ENCODE results near the gene BLOC1S4.

The BLOC1S4 gene

GRCh38 chr4:6747294-6748051 is 31.5 kb downstream of the BLOC1S4 start:
- Histone ChIP-seq H3K36me3 (ENCODE audit: control insufficient read depth in 2 of 2, insufficient read depth in 2 of 2, low read length in 2 of 2) (no peaks in the 10 kb centered on the region), H3K4me3 (ENCODE audit: low read length in 2 of 2) (peak overlapping the region in 1 of 2 donors; percentile 3), H3K4me1 (ENCODE audit: control insufficient read depth, insufficient read depth, low read length) (peaks cover 19% of the 10 kb centered on the region), H3K27me3 (ENCODE audit: control insufficient read depth in 1 of 2, insufficient read depth in 2 of 2, low read length in 2 of 2) (peaks cover 0 to 2% of the 10 kb centered on the region in 2 donors), H3K9me3 (ENCODE audit: control insufficient read depth in 2 of 2, low read length in 2 of 2) (no peaks in the 10 kb centered on the region), H3K27ac (ENCODE audit: low read length) (no peak overlapping the region), H3K9ac (ENCODE audit: low read length in 2 of 2) (peak overlapping the region in 1 of 2 donors; percentile 21)

- H3K27me3 ChIP-seq (ENCODE audit: control insufficient read depth in 1 of 2, insufficient read depth in 2 of 2, low read length in 2 of 2) = peaks cover 0 to 2% of the 10 kb centered on the region in 2 donors
- no peak overlapping the region for H3K27ac ChIP-seq (ENCODE audit: low read length)
- no peaks in the 10 kb centered on the region for H3K9me3 ChIP-seq (ENCODE audit: control insufficient read depth in 2 of 2, low read length in 2 of 2)
- H3K9ac ChIP-seq (ENCODE audit: low read length in 2 of 2) = no peak overlapping the region
- H3K36me3 ChIP-seq (ENCODE audit: control insufficient read depth in 2 of 2, insufficient read depth in 2 of 2, low read length in 2 of 2) = no peaks in the 10 kb centered on the region
- H3K4me3 ChIP-seq (ENCODE audit: low read length in 2 of 2) = no peak overlapping the region
- peaks cover 19% of the 10 kb centered on the region for H3K4me1 ChIP-seq (ENCODE audit: control insufficient read depth, insufficient read depth, low read length)
Observed at GRCh38 chr4:6748286-6748685, 32.3 kb downstream of the BLOC1S4 start.

GRCh38 chr4:6749340-6750171 is 33.6 kb downstream of the BLOC1S4 start:
- Histone ChIP-seq H3K27ac (ENCODE audit: low read length) (no peak overlapping the region), H3K27me3 (ENCODE audit: control insufficient read depth in 1 of 2, insufficient read depth in 2 of 2, low read length in 2 of 2) (peaks cover 0 to 2% of the 10 kb centered on the region in 2 donors), H3K9ac (ENCODE audit: low read length in 2 of 2) (no peak overlapping the region), H3K4me3 (ENCODE audit: low read length in 2 of 2) (no peak overlapping the region), H3K36me3 (ENCODE audit: control insufficient read depth in 2 of 2, insufficient read depth in 2 of 2, low read length in 2 of 2) (no peaks in the 10 kb centered on the region), H3K4me1 (ENCODE audit: control insufficient read depth, insufficient read depth, low read length) (peaks cover 19% of the 10 kb centered on the region), H3K9me3 (ENCODE audit: control insufficient read depth in 2 of 2, low read length in 2 of 2) (no peaks in the 10 kb centered on the region)

- H3K9ac ChIP-seq (ENCODE audit: low read length in 2 of 2) = no peak overlapping the region
- no peaks in the 10 kb centered on the region for H3K36me3 ChIP-seq (ENCODE audit: control insufficient read depth in 2 of 2, insufficient read depth in 2 of 2, low read length in 2 of 2)
- H3K4me3 ChIP-seq (ENCODE audit: low read length in 2 of 2) = no peak overlapping the region
- H3K4me1 ChIP-seq (ENCODE audit: control insufficient read depth, insufficient read depth, low read length) = peaks cover 19% of the 10 kb centered on the region
- peaks cover 0 to 2% of the 10 kb centered on the region in 2 donors for H3K27me3 ChIP-seq (ENCODE audit: control insufficient read depth in 1 of 2, insufficient read depth in 2 of 2, low read length in 2 of 2)
- H3K9me3 ChIP-seq (ENCODE audit: control insufficient read depth in 2 of 2, low read length in 2 of 2) = no peaks in the 10 kb centered on the region
- no peak overlapping the region for H3K27ac ChIP-seq (ENCODE audit: low read length)
Observed at GRCh38 chr4:6750286-6751221, 34.6 kb downstream of the BLOC1S4 start.

GRCh38 chr4:6751611-6752485 is 35.9 kb downstream of the BLOC1S4 start:
- Histone ChIP-seq H3K36me3 (ENCODE audit: control insufficient read depth in 2 of 2, insufficient read depth in 2 of 2, low read length in 2 of 2) (no peaks in the 10 kb centered on the region), H3K4me3 (ENCODE audit: low read length in 2 of 2) (no peak overlapping the region), H3K4me1 (ENCODE audit: control insufficient read depth, insufficient read depth, low read length) (peaks cover 16% of the 10 kb centered on the region), H3K27me3 (ENCODE audit: control insufficient read depth in 1 of 2, insufficient read depth in 2 of 2, low read length in 2 of 2) (no peaks in the 10 kb centered on the region), H3K27ac (ENCODE audit: low read length) (no peak overlapping the region), H3K9me3 (ENCODE audit: control insufficient read depth in 2 of 2, low read length in 2 of 2) (no peaks in the 10 kb centered on the region), H3K9ac (ENCODE audit: low read length in 2 of 2) (no peak overlapping the region)

GRCh38 chr4:6752486-6752829 is 36.5 kb downstream of the BLOC1S4 start:
- Histone ChIP-seq H3K4me3 (ENCODE audit: low read length in 2 of 2) (no peak overlapping the region), H3K9me3 (ENCODE audit: control insufficient read depth in 2 of 2, low read length in 2 of 2) (no peaks in the 10 kb centered on the region), H3K4me1 (ENCODE audit: control insufficient read depth, insufficient read depth, low read length) (peaks cover 11% of the 10 kb centered on the region), H3K27me3 (ENCODE audit: control insufficient read depth in 1 of 2, insufficient read depth in 2 of 2, low read length in 2 of 2) (no peaks in the 10 kb centered on the region), H3K9ac (ENCODE audit: low read length in 2 of 2) (no peak overlapping the region), H3K27ac (ENCODE audit: low read length) (no peak overlapping the region), H3K36me3 (ENCODE audit: control insufficient read depth in 2 of 2, insufficient read depth in 2 of 2, low read length in 2 of 2) (no peaks in the 10 kb centered on the region)

GRCh38 chr4:6753103-6753560 is 37.2 kb downstream of the BLOC1S4 start:
- H3K4me1 ChIP-seq (ENCODE audit: control insufficient read depth, insufficient read depth, low read length) = peaks cover 7% of the 10 kb centered on the region
- H3K36me3 ChIP-seq (ENCODE audit: control insufficient read depth in 2 of 2, insufficient read depth in 2 of 2, low read length in 2 of 2) = no peaks in the 10 kb centered on the region
- no peak overlapping the region for H3K27ac ChIP-seq (ENCODE audit: low read length)
- no peak overlapping the region for H3K4me3 ChIP-seq (ENCODE audit: low read length in 2 of 2)
- no peaks in the 10 kb centered on the region for H3K9me3 ChIP-seq (ENCODE audit: control insufficient read depth in 2 of 2, low read length in 2 of 2)
- no peaks in the 10 kb centered on the region for H3K27me3 ChIP-seq (ENCODE audit: control insufficient read depth in 1 of 2, insufficient read depth in 2 of 2, low read length in 2 of 2)
- H3K9ac ChIP-seq (ENCODE audit: low read length in 2 of 2) = no peak overlapping the region

- no peaks in the 10 kb centered on the region for H3K27me3 ChIP-seq (ENCODE audit: control insufficient read depth in 1 of 2, insufficient read depth in 2 of 2, low read length in 2 of 2)
- H3K4me1 ChIP-seq (ENCODE audit: control insufficient read depth, insufficient read depth, low read length) = peaks cover 7% of the 10 kb centered on the region
- H3K36me3 ChIP-seq (ENCODE audit: control insufficient read depth in 2 of 2, insufficient read depth in 2 of 2, low read length in 2 of 2) = no peaks in the 10 kb centered on the region
- H3K9me3 ChIP-seq (ENCODE audit: control insufficient read depth in 2 of 2, low read length in 2 of 2) = no peaks in the 10 kb centered on the region
- no peak overlapping the region for H3K4me3 ChIP-seq (ENCODE audit: low read length in 2 of 2)
- no peak overlapping the region for H3K27ac ChIP-seq (ENCODE audit: low read length)
- H3K9ac ChIP-seq (ENCODE audit: low read length in 2 of 2) = no peak overlapping the region
Observed at GRCh38 chr4:6753891-6754290, 37.9 kb downstream of the BLOC1S4 start.

- H3K9me3 ChIP-seq (ENCODE audit: control insufficient read depth in 2 of 2, low read length in 2 of 2) = no peaks in the 10 kb centered on the region
- peaks cover 3% of the 10 kb centered on the region for H3K4me1 ChIP-seq (ENCODE audit: control insufficient read depth, insufficient read depth, low read length)
- no peak overlapping the region for H3K4me3 ChIP-seq (ENCODE audit: low read length in 2 of 2)
- no peaks in the 10 kb centered on the region for H3K36me3 ChIP-seq (ENCODE audit: control insufficient read depth in 2 of 2, insufficient read depth in 2 of 2, low read length in 2 of 2)
- no peak overlapping the region for H3K27ac ChIP-seq (ENCODE audit: low read length)
- H3K27me3 ChIP-seq (ENCODE audit: control insufficient read depth in 1 of 2, insufficient read depth in 2 of 2, low read length in 2 of 2) = no peaks in the 10 kb centered on the region
- no peak overlapping the region for H3K9ac ChIP-seq (ENCODE audit: low read length in 2 of 2)
Observed at GRCh38 chr4:6754481-6755087, 38.6 kb downstream of the BLOC1S4 start.
